Measurements from ENCODE around the gene LIME1.
"Not testable (repeated sequence)": the region's sequence is repeated elsewhere in the genome, so short reads cannot be mapped to it uniquely, and the experiment has no call there.

Gene LIME1

DNA sequence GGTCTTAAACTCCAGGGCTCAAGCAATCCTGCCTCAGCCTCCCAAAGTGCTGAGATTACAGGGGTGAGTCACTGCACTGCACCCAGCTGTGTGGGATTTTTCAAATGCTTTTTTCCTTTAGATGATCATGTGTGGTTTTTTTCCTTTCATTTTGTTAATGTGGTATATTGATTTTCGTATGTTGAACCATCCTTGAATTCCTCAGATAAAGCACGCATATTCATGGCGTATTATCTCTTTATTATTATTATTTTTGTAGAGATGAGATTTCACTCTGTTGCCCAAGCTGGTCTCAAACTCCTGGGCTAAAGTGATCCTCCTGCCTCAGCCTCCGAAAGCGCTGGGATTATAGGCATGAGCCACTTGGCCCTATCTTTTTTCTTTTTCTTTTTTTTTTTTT lies 21.6 kb upstream of the LIME1 start:
- TF ChIP-seq, protein P1, sequence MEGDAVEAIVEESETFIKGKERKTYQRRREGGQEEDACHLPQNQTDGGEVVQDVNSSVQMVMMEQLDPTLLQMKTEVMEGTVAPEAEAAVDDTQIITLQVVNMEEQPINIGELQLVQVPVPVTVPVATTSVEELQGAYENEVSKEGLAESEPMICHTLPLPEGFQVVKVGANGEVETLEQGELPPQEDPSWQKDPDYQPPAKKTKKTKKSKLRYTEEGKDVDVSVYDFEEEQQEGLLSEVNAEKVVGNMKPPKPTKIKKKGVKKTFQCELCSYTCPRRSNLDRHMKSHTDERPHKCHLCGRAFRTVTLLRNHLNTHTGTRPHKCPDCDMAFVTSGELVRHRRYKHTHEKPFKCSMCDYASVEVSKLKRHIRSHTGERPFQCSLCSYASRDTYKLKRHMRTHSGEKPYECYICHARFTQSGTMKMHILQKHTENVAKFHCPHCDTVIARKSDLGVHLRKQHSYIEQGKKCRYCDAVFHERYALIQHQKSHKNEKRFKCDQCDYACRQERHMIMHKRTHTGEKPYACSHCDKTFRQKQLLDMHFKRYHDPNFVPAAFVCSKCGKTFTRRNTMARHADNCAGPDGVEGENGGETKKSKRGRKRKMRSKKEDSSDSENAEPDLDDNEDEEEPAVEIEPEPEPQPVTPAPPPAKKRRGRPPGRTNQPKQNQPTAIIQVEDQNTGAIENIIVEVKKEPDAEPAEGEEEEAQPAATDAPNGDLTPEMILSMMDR (IDR thresholded peaks at IDR 0.05; ENCODE audit: borderline replicate concordance, insufficient read depth, low read depth, low read length) = no peak
- no peak overlapping the region for H3K4me3 ChIP-seq (ENCODE audit: low read depth, low read length)

DNA sequence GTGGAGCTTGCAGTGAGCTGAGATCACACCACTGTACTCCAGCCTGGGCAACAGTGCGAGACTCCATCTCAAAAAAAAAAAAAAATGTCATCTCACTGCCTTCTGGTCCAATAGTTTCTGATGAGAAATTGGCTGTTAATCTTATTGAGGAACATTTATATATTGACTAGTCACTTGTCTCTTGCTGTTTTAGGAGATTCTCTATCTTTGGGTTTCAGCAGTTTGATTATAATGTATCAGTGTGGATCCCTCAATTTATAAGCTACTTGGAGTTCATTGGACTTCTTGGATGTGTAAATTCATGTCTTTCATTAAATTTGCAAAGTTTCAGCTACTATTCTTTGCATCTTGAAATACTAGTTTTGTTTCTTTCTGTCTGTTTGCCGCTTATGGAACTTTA lies 17.5 kb upstream of the LIME1 start:
- H3K4me3 ChIP-seq (ENCODE audit: low read depth, low read length) = no peak overlapping the region
- TF ChIP-seq, protein P1 (IDR thresholded peaks at IDR 0.05; ENCODE audit: borderline replicate concordance, insufficient read depth, low read depth, low read length) = no peak

DNA sequence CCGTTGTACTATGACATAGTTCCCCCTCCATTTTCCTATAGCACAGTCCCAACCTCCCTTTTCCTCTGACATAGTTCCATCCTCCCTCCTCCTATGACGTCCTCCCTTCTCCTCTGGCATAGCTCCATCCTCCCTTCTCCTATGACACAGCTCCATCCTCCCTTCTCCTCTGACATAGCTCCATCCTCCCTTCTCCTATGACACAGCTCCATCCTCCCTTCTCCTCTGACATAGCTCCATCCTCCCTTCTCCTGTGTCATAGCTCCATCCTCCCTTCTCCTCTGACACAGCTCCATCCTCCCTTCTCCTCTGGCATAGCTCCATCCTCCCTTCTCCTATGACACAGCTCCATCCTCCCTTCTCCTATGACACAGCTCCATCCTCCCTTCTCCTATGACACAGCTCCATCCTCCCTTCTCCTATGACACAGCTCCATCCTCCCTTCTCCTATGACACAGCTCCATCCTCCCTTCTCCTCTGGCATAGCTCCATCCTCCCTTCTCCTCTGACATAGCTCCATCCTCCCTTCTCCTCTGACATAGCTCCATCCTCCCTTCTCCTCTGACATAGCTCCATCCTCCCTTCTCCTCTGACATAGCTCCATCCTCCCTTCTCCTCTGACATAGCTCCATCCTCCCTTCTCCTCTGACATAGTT lies 13.4 kb upstream of the LIME1 start:
- H3K4me3 ChIP-seq (ENCODE audit: low read depth, low read length) = not testable (repeated sequence)

DNA sequence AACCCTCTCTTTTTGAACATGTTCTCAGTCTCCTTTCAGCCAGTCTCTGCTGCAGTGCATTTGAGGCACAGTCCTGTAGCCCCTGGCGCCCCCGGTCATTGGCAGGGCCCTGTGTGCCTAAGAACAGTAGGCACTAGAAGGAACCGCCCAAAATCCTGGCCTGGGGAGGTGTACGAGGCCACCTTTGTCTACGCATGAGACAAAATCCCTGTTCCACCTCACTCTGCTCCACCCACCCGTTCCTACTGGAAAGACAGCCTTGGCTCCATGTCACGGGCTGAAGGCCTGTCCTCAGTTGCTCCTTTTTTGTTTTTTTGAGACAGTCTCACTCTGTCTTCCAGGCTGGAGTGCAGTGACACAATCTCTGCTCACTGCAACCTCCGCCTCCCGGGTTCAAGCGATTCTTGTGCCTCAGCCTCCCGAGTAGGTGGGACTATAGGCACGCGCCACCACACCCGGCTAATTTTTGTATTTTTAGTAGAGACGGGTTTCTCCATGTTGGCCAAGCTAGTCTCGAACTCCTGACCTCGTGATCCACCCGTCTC lies 6.2 kb upstream of the LIME1 start:
- H3K4me3 ChIP-seq (ENCODE audit: low read depth, low read length) = not testable (repeated sequence)

DNA sequence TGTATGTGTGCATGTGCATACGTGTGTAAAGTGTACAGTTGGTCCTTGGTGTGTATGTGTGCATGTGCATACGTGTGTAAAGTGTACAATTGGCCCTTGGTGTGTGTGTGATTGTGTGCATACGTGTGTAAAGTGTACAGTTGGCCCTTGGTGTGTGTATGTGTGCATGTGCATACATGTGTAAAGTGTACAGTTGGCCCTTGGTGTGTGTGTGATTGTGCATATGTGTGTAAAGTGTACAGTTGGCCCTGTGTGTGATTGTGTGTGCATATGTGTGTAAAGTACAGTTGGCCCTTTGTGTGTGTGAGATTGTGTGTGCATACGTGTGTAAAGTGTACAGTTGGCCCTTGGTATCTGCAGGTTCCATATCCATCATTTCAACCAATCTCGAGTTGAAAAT lies 5.1 kb upstream of the LIME1 start:
- no peak overlapping the region for H3K4me3 ChIP-seq (ENCODE audit: low read depth, low read length)
- TF ChIP-seq, protein P1 (IDR thresholded peaks at IDR 0.05; ENCODE audit: borderline replicate concordance, insufficient read depth, low read depth, low read length) = no peak

DNA sequence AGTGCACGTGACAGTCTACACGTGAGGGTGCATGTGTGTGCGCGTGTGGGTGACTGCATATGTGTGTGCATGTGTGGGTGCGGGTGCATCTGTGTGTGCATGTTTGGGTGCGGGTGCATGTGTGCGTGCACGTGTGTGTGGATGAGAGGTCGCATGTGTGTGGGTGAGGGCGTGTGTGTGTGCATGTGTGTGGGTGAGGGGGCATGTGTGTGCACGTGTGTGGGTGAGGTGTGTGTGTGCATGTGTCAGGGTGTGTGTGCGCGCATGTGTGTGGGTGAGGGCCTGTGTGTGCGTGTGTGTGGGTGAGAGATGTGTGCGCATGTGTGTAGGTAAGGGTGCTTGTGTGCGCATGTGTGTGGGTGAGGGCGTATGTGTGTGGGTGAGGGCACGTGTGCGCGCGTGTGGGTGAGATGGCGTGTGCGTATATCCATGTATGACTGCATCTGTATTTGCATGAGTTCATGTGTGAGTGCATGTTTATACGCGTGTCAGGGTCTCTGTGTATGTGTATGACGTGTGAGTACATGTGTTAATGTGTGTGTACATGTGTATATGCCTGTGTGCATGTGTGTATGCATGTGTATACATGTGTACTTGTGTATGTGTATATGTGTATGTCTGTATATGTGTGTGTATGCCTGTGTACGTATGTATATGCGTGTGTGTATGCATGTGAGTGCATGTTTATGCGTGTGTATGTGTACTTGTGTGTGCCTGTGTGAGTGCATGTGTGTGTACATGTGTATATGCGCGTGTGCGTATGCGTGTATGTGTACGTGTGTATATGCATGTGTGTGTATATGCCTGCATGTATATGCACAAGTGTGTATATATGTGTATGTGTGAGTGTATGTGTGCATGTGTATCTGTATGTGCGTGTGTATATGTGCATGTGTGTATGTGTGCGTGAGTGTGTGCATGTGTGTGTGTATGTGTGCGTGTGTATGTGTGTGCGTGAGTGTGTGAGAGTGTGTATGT lies 4.1 kb upstream of the LIME1 start:
- TF ChIP-seq, protein P1 (IDR thresholded peaks at IDR 0.05; ENCODE audit: borderline replicate concordance, insufficient read depth, low read depth, low read length) = no peak
- no peak overlapping the region for H3K4me3 ChIP-seq (ENCODE audit: low read depth, low read length)

DNA sequence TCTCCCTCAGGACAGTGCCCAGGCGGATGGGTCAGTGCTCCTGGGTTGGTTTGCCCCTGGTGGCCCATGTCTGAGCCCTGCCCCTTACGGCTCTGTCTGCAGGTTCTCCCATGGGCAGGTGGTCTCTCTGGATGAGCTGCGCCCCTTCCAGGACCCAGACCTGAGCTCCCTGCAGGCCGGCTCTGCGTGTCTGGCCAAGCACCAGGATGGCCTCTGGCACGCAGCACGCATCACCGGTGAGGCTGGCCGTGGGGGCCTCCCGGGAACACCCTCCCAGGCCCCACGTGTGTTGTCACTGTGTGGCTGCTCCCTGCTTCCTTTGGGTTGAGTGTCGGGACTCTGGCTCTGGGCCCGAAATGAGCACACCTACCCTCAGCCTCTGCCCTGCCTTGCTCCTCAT lies 3.3 kb upstream of the LIME1 start:
- no peak overlapping the region for H3K4me3 ChIP-seq (ENCODE audit: low read depth, low read length)
- TF ChIP-seq, protein P1 (IDR thresholded peaks at IDR 0.05; ENCODE audit: borderline replicate concordance, insufficient read depth, low read depth, low read length) = no peak

DNA sequence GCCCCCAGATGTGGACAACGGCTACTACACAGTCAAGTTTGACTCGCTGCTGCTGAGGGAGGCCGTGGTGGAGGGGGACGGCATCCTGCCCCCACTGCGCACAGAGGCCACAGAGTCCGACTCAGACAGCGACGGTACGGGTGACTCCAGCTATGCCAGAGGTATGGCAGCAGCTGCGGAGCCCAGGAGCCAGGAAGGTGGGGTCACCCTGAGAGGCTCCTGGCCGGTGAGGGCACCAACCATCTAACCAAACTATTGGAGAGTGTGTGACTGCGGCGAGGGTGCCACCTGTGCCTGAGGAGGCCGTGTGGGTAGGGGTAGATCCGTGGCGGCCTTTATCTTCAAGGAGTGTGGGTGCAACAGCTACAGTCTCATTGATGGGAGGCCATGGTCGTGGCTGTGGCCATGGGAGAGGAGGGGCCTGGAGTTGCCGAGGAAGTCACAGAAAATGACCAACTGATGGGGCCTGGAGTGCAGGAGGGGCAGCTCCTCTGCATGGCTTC lies 2.8 kb upstream of the LIME1 start:
- no peak overlapping the region for H3K4me3 ChIP-seq (ENCODE audit: low read depth, low read length)
- TF ChIP-seq, protein P1 (IDR thresholded peaks at IDR 0.05; ENCODE audit: borderline replicate concordance, insufficient read depth, low read depth, low read length) = no peak

All from GM12875 (cell line).